Stimulated activated CD4-positive, alpha-beta T cell treated with anti-CD3 and anti-CD28 coated beads, Interleukin-4, amount 100 ng/mL, for 1 hour (primary cell): ENCODE measurements around the gene MYOF.
"Not testable (repeated sequence)": the region's sequence is repeated elsewhere in the genome, so short reads cannot be mapped to it uniquely, and the experiment has no call there.

ENCODE experiments used
- DNase-seq: peaks from one replicate; pipeline ENCODE4 v3.0.0-alpha.2; 2020

Gene MYOF

GRCh38 chr10:93454736-93455135, 27.4 kb downstream of the MYOF start:
- DNase-seq, result no peak

- no peak for DNase-seq
Observed at GRCh38 chr10:93454146-93454545, 28.0 kb downstream of the MYOF start.

GRCh38 chr10:93452143-93452542, 30.0 kb downstream of the MYOF start:
- no peak for DNase-seq

- no peak for DNase-seq
Observed at GRCh38 chr10:93451244-93451947, 30.7 kb downstream of the MYOF start.

GRCh38 chr10:93447970-93448369, 34.2 kb downstream of the MYOF start:
- DNase-seq, result no peak

- no peak for DNase-seq
Observed at GRCh38 chr10:93447019-93447418, 35.1 kb downstream of the MYOF start.

GRCh38 chr10:93445978-93446720, 36.0 kb downstream of the MYOF start:
- DNase-seq, result no peak

- DNase-seq, result no peak
Observed at GRCh38 chr10:93445097-93445960, 36.8 kb downstream of the MYOF start.

- DNase-seq, result no peak
Observed at GRCh38 chr10:93443481-93443880, 38.7 kb downstream of the MYOF start.

GRCh38 chr10:93442721-93443120, 39.4 kb downstream of the MYOF start:
- DNase-seq, result not testable (repeated sequence)

GRCh38 chr10:93440591-93441091, 41.5 kb downstream of the MYOF start:
- no peak for DNase-seq

- no peak for DNase-seq
Observed at GRCh38 chr10:93438613-93439253, 43.4 kb downstream of the MYOF start.

GRCh38 chr10:93437946-93438612, 44.1 kb downstream of the MYOF start:
- DNase-seq, result no peak

- DNase-seq, result no peak
Observed at GRCh38 chr10:93437086-93437945, 44.8 kb downstream of the MYOF start.

- DNase-seq, result no peak
Observed at GRCh38 chr10:93436591-93437085, 45.5 kb downstream of the MYOF start.

GRCh38 chr10:93435621-93436397, 46.3 kb downstream of the MYOF start:
- DNase-seq, result no peak

GRCh38 chr10:93434991-93435491, 47.1 kb downstream of the MYOF start:
- DNase-seq, result no peak

- DNase-seq, result no peak
Observed at GRCh38 chr10:93431361-93431760, 50.8 kb downstream of the MYOF start.

- no peak for DNase-seq
Observed at GRCh38 chr10:93425861-93426260, 56.3 kb downstream of the MYOF start.

- no peak for DNase-seq
Observed at GRCh38 chr10:93422118-93422517, 60.0 kb downstream of the MYOF start.
